ENCODE measurements around the gene ALDH1A2.
"Not testable (repeated sequence)": the region's sequence is repeated elsewhere in the genome, so short reads cannot be mapped to it uniquely, and the experiment has no call there.

The ALDH1A2 gene

DNA sequence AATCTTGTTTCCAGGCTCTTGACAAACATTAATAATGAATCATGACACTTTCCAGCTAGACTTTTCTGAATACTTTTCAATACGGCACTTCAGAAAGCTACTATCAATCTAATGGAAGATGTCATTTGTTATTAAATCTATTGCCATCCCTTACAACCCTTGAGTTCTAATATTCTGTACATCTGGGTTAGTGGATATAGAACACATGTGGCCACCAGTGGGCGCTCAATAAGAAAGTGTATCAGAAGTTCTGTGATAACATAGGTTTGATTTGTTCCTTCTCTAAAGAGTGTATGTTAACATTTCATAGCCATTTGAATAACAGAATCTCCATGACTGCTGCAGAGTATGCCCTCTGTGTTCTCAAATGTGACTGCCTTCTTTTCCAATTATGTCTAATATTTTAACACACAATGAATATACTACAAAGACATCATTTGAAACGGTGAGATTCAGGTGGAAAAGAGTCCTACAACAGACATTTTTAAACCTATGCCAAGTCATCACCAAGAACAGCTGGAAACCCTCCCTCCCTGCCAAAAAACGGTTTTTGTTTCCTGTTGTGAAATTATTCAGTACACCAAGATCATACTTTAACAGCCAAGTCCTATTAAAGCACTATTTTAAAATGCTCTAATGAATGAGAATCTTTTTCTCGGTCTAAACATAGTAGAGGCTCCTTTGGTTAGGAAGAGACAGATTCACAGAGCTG lies 22.2 kb downstream of the ALDH1A2 start:
- intact Hi-C loops (cut with micrococcal nuclease): loop anchor here (1.0 kb wide), 1 partner anchor 139 kb away; no protein-coding TSS in a partner anchor
- Mint-ChIP-seq H3K27ac (no peak overlapping the region), H3K9me3 (no peaks in the 10 kb centered on the region), H3K27me3 (peaks cover 1% of the 10 kb centered on the region), H3K36me3 (ENCODE audit: low read depth) (no peaks in the 10 kb centered on the region), H3K4me1 (ENCODE audit: low read depth) (peaks cover 15% of the 10 kb centered on the region), H3K4me3 (no peak overlapping the region)

GRCh38 chr15:58042006-58042405 lies 23.5 kb downstream of the ALDH1A2 start:
- Mint-ChIP-seq H3K9me3 (no peaks in the 10 kb centered on the region), H3K4me1 (ENCODE audit: low read depth) (peaks cover 18% of the 10 kb centered on the region), H3K27me3 (peaks cover 1% of the 10 kb centered on the region), H3K36me3 (ENCODE audit: low read depth) (no peaks in the 10 kb centered on the region), H3K4me3 (no peak overlapping the region), H3K27ac (no peak overlapping the region)
- intact Hi-C loops (cut with micrococcal nuclease): no loop called here

DNA sequence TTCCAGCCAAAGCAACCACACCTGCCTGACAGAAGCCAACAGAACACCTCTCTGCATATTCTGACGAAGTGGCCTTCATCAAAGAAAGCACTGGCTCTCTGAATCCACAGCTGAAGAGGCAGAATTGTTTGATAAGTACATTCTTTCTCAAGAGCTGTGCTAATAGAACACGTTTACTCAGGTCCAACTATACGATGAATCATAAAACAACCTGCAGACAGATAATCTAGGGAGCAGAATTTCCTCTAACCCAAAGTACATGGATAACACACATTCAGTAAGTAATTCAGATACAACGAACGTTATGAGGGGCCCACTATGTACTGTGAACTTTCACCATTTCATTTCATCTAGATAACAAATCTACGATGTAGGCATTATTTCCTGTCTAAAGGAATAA lies 25.4 kb downstream of the ALDH1A2 start:
- Mint-ChIP-seq H3K27ac (no peak overlapping the region), H3K36me3 (ENCODE audit: low read depth) (no peaks in the 10 kb centered on the region), H3K4me3 (no peak overlapping the region), H3K27me3 (peaks cover 1% of the 10 kb centered on the region), H3K4me1 (ENCODE audit: low read depth) (peaks cover 20% of the 10 kb centered on the region), H3K9me3 (no peaks in the 10 kb centered on the region)
- intact Hi-C loops (cut with micrococcal nuclease): no loop called here

DNA sequence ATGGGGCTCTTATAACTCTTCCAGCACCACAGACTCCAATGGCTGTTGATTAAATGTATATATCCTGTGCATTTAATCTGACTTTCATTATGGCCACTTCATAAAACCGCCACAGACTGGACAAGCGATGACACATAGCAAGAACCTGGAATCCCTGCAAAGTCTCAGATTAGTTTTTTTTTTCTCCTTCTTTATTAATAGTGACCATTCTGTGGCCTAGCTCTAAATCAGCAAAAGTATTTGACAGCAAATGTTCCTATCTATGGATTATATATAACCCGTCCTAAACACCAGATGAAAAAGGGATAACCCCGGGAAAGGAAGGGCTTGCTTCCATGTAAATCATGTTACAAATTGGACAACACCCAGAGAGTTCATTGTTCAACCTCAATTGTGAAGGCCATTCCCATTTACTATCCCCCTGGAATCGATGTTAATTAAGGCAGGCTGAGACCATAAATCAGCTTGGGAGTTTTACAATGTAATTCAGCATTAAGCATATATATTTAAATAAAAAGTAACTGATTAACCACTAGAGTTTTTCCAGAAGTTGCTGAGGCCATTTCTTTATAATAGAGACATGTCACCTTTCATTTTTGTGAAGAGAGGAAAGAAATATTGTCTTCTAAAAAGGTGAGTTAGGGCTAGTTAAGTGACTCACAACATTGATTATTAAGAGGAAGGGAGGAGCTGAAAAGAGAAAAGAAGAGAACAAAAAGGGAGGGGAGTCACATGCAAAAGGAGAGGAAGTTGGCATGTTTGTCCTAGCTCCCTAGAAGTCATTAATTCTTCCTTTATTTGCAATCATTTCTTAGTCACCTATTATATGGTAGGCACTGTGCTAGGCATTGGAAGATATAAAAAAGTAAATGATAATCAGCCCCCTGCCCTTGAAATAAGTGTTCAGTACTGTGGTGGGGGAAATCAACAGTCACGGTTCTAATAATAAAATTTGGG lies 26.2 kb downstream of the ALDH1A2 start:
- Mint-ChIP-seq H3K9me3 (no peaks in the 10 kb centered on the region), H3K4me1 (ENCODE audit: low read depth) (peaks cover 20% of the 10 kb centered on the region), H3K27me3 (peaks cover 1% of the 10 kb centered on the region), H3K36me3 (ENCODE audit: low read depth) (no peaks in the 10 kb centered on the region), H3K4me3 (no peak overlapping the region), H3K27ac (no peak overlapping the region)
- intact Hi-C loops (cut with micrococcal nuclease): no loop called here

GRCh38 chr15:58038426-58039078 lies 27.0 kb downstream of the ALDH1A2 start:
- Mint-ChIP-seq H3K27ac (no peak overlapping the region), H3K27me3 (peaks cover under 1% of the 10 kb centered on the region), H3K36me3 (ENCODE audit: low read depth) (no peaks in the 10 kb centered on the region), H3K9me3 (no peaks in the 10 kb centered on the region), H3K4me1 (ENCODE audit: low read depth) (peaks cover 18% of the 10 kb centered on the region), H3K4me3 (no peak overlapping the region)
- intact Hi-C loops (cut with micrococcal nuclease): no loop called here

DNA sequence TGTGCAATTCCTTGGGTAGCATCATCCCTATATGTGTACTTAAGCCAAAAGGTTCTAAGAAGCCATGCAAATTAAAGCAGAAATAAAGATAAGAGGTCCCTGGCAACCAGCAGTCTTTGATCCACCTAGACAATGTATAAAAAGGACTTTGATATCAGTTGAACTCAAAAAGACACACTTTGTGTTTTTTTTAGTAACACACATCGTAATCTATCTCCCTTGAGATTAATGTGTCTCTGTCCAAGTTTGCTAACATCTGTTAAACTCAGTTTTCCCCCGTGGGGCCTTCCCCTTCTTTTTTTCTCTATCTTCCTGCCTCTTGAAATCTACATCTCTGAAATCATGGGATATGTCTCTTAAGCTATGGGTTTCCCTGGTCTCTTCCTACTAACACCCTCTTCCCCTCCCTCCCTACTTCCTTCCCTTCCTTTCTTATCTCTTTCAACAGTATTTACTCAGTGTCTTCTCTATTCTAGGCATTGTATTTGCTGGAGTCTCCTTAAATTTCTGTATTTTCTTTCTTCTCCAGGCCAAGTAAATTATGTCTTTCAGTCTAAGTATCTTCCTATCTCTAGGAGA lies 27.7 kb downstream of the ALDH1A2 start:
- Mint-ChIP-seq H3K4me3 (no peak overlapping the region), H3K27me3 (no peaks in the 10 kb centered on the region), H3K36me3 (ENCODE audit: low read depth) (no peaks in the 10 kb centered on the region), H3K9me3 (no peaks in the 10 kb centered on the region), H3K27ac (no peak overlapping the region), H3K4me1 (ENCODE audit: low read depth) (peaks cover 15% of the 10 kb centered on the region)
- intact Hi-C loops (cut with micrococcal nuclease): no loop called here

GRCh38 chr15:58036579-58036978 lies 28.9 kb downstream of the ALDH1A2 start:
- Mint-ChIP-seq H3K9me3 (no peaks in the 10 kb centered on the region), H3K27me3 (no peaks in the 10 kb centered on the region), H3K4me1 (ENCODE audit: low read depth) (peaks cover 15% of the 10 kb centered on the region), H3K4me3 (no peak overlapping the region), H3K27ac (no peak overlapping the region), H3K36me3 (ENCODE audit: low read depth) (no peaks in the 10 kb centered on the region)
- intact Hi-C loops (cut with micrococcal nuclease): no loop called here

GRCh38 chr15:58028392-58028791 lies 37.1 kb downstream of the ALDH1A2 start:
- H3K36me3 Mint-ChIP-seq (ENCODE audit: low read depth); H3K27ac Mint-ChIP-seq; H3K27me3 Mint-ChIP-seq; H3K4me3 Mint-ChIP-seq; intact Hi-C loops (cut with micrococcal nuclease); H3K4me1 Mint-ChIP-seq (ENCODE audit: low read depth): not testable (repeated sequence)
- H3K9me3 Mint-ChIP-seq: peaks cover 69% of the 10 kb centered on the region

- Mint-ChIP-seq H3K4me3 (no peak overlapping the region), H3K27me3 (no peaks in the 10 kb centered on the region), H3K27ac (no peak overlapping the region), H3K4me1 (ENCODE audit: low read depth) (no peaks in the 10 kb centered on the region), H3K9me3 (peaks cover 84% of the 10 kb centered on the region), H3K36me3 (ENCODE audit: low read depth) (no peaks in the 10 kb centered on the region)
- intact Hi-C loops (cut with micrococcal nuclease): no loop called here
Observed at GRCh38 chr15:58026552-58026951, 39.0 kb downstream of the ALDH1A2 start.

DNA sequence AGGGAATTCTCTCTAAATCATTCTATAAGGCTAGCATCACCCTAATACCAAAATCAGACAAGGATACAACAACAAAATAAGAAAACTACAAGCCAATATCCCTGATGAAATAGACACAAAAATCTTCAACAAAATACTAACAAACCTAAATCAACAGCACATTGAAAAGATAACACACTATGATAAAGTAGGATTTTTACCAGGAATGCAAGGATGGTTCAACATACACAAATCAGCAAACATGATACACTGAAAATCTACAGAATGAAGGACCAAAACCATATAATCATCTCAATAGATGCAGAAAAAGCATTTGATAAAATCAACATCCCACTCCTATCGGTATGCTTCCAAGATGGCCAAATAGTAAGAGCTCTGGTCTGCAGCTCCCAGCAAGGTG lies 39.5 kb downstream of the ALDH1A2 start:
- no peak overlapping the region for H3K4me3 Mint-ChIP-seq
- intact Hi-C loops (cut with micrococcal nuclease): no loop called here
- H3K36me3 Mint-ChIP-seq (ENCODE audit: low read depth): no peaks in the 10 kb centered on the region
- no peaks in the 10 kb centered on the region for H3K27me3 Mint-ChIP-seq
- peaks cover 84% of the 10 kb centered on the region for H3K9me3 Mint-ChIP-seq
- no peak overlapping the region for H3K27ac Mint-ChIP-seq
- no peaks in the 10 kb centered on the region for H3K4me1 Mint-ChIP-seq (ENCODE audit: low read depth)

GRCh38 chr15:58021332-58022230 lies 43.9 kb downstream of the ALDH1A2 start:
- H3K4me1 Mint-ChIP-seq (ENCODE audit: low read depth): no peaks in the 10 kb centered on the region

DNA sequence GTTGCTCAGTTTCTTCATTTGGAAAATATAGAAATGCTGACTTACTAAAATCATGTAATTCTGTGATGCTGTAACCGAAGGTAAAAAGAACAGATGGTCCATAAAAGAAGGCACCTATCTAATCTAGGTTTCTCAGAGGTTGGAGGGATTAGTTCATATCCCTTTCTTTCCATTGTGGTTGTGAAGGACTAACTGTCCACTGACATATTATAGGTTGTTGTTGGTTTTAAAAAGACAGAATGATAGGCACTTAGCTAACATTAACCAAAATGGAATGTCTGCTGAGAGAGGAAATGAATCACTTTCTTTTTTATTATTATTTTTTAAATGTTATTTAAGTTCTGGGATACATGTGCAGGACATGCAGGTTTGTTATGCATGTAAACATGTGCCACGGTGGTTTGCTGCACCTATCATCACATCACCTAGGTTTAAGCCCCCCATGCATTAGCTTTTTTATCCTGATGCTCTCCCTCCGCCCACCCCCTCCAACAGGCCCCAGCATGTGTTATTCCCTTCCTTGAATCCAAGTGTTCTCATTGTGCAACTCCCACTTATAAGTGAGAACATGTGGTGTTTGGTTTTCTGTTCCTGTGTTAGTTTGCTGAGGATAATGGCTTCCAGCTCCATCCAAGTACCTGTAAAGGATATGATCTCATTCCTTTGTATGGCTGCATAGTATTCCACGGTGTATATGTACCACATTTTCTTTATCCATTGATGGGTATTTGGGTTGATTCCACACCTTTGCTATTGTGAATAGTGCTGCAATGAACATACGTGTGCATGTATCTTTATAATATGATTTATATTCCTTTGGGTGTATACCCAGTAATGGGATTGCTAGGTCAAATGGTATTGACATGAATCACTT lies 45.8 kb downstream of the ALDH1A2 start:
- no peaks in the 10 kb centered on the region for H3K27me3 Mint-ChIP-seq

More at GRCh38 chr15:58021332-58022230, 43.9 kb downstream of the ALDH1A2 start:
- Mint-ChIP-seq H3K9me3 (peaks cover 47% of the 10 kb centered on the region), H3K27me3 (no peaks in the 10 kb centered on the region), H3K27ac (no peak overlapping the region), H3K36me3 (ENCODE audit: low read depth) (no peaks in the 10 kb centered on the region), H3K4me3 (no peak overlapping the region)
- intact Hi-C loops (cut with micrococcal nuclease): no loop called here

More for the DNA sequence above, 45.8 kb downstream of the ALDH1A2 start:
- intact Hi-C loops (cut with micrococcal nuclease): no loop called here
- Mint-ChIP-seq H3K27ac (no peak overlapping the region), H3K4me3 (no peak overlapping the region), H3K36me3 (ENCODE audit: low read depth) (no peaks in the 10 kb centered on the region), H3K9me3 (peaks cover 29% of the 10 kb centered on the region), H3K4me1 (ENCODE audit: low read depth) (no peaks in the 10 kb centered on the region)

Data from dendritic cell treated with granulocyte-macrophage colony-stimulating factor and Interleukin-4, amounts not matched to agents 40 ng/mL and 50 ng/mL, for 4 days (primary cell).